Stomach smooth muscle (tissue), 2 donors: Measurements from ENCODE around the gene ATP11A.

Experiments used
- H3K27ac ChIP-seq: one replicate; pipeline ENCODE4 v1.7.0; 2013; ENCODE audit warnings: mild to moderate bottlenecking, low read length, inconsistent platforms
- H3K27me3 ChIP-seq, 2 donors: one replicate each; pipeline ENCODE4 v1.7.0; 2013; ENCODE audit warnings: low read length in 2 of 2; ENCODE audit not compliant: insufficient read depth in 2 of 2, control insufficient read depth in 1 of 2
- H3K36me3 ChIP-seq, 2 donors: one replicate each; pipeline ENCODE4 v1.7.0; 2013; ENCODE audit warnings: low read length in 2 of 2; ENCODE audit not compliant: control insufficient read depth in 2 of 2, insufficient read depth in 2 of 2
- H3K4me1 ChIP-seq: one replicate; pipeline ENCODE4 v1.7.0; 2013; ENCODE audit warnings: low read length; ENCODE audit not compliant: control insufficient read depth, insufficient read depth
- H3K4me3 ChIP-seq, 2 donors: one replicate each; pipeline ENCODE4 v1.7.0; 2013; ENCODE audit warnings: low read length in 2 of 2
- H3K9ac ChIP-seq, 2 donors: one replicate each; pipeline ENCODE4 v1.7.0; 2013; ENCODE audit warnings: low read length in 2 of 2, mild to moderate bottlenecking in 1 of 2
- H3K9me3 ChIP-seq, 2 donors: one replicate each; pipeline ENCODE4 v1.7.0; 2013; ENCODE audit warnings: low read length in 2 of 2; ENCODE audit not compliant: control insufficient read depth in 2 of 2
- donor health status: healthy.
- donor health status: Pancreatic carcinoma.

Gene ATP11A

GRCh38 chr13:112765731-112766130 is 75.9 kb downstream of the ATP11A start:
- Histone ChIP-seq H3K4me3 (no peak overlapping the region), H3K27me3 (no peaks in the 10 kb centered on the region), H3K9me3 (no peaks in the 10 kb centered on the region), H3K4me1 (no peaks in the 10 kb centered on the region), H3K27ac (no peak overlapping the region), H3K9ac (no peak overlapping the region), H3K36me3 (no peaks in the 10 kb centered on the region)

- Histone ChIP-seq H3K9me3 (no peaks in the 10 kb centered on the region), H3K27ac (no peak overlapping the region), H3K4me3 (no peak overlapping the region), H3K4me1 (no peaks in the 10 kb centered on the region), H3K36me3 (no peaks in the 10 kb centered on the region), H3K27me3 (no peaks in the 10 kb centered on the region), H3K9ac (no peak overlapping the region)
Observed at GRCh38 chr13:112766336-112766735, 76.5 kb downstream of the ATP11A start.

DNA sequence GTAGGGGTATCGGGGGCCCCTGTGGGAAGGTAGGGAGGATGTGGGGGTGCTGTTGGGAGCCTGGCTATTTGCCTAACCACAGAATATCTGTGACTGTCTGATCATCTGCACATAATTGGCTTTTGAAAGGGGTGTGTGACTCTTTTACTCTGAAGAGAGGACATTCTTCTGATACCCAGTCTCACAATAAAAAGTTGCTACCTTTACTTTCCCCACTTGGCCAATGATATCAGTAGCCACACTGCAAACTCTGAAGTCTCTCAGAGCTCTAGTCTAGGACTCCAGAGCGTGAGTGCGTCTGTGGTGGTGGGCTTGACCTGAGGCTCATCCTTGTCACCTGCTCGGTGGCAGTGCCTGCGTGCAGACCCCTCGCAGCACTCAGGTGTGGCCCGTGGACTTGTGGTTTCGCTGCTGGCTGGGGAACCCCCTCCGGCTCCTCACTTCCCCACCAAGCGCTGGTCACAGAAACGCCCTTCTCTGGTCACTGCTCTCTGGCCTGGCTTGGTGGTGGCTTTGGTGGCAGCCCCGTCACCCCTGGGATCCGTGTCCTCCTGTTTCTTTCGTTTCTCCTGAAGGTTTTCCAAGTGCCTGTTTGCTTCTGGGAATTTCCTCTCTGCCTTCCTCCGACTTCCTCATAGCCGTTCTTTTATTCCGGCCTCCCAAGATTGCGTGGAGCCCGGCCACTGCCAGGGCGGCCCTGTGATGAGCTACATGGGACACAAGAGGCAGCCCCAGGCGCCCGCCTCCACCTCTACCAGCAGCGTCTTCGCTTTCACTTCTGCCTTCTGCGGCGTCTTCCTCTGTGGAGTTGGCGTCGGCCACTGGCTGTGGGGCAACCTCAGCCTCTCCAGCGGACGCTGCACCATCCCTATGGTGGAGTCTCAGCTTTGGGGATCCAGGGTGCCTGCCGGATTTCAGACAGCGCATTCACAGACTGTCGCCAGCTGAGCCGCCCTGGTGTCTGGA is 78.0 kb downstream of the ATP11A start:
- no peak overlapping the region for H3K4me3 ChIP-seq
- no peaks in the 10 kb centered on the region for H3K4me1 ChIP-seq
- no peaks in the 10 kb centered on the region for H3K27me3 ChIP-seq
- H3K36me3 ChIP-seq: no peaks in the 10 kb centered on the region
- H3K9ac ChIP-seq: no peak overlapping the region
- no peaks in the 10 kb centered on the region for H3K9me3 ChIP-seq
- H3K27ac ChIP-seq: no peak overlapping the region

- H3K4me1 ChIP-seq: no peaks in the 10 kb centered on the region
- H3K36me3 ChIP-seq: no peaks in the 10 kb centered on the region
- H3K4me3 ChIP-seq: no peak overlapping the region
- H3K27ac ChIP-seq: no peak overlapping the region
- no peak overlapping the region for H3K9ac ChIP-seq
- H3K9me3 ChIP-seq: no peaks in the 10 kb centered on the region
- H3K27me3 ChIP-seq: no peaks in the 10 kb centered on the region
Observed at GRCh38 chr13:112768795-112769481, 79.1 kb downstream of the ATP11A start.

GRCh38 chr13:112769615-112770014 is 79.8 kb downstream of the ATP11A start:
- Histone ChIP-seq H3K27me3 (no peaks in the 10 kb centered on the region), H3K9ac (no peak overlapping the region), H3K9me3 (no peaks in the 10 kb centered on the region), H3K4me3 (no peak overlapping the region), H3K4me1 (no peaks in the 10 kb centered on the region), H3K36me3 (peaks cover 0 to 2% of the 10 kb centered on the region in 2 donors), H3K27ac (no peak overlapping the region)

- no peaks in the 10 kb centered on the region for H3K27me3 ChIP-seq
- H3K36me3 ChIP-seq: peaks cover 0 to 2% of the 10 kb centered on the region in 2 donors
- H3K4me3 ChIP-seq: no peak overlapping the region
- no peaks in the 10 kb centered on the region for H3K4me1 ChIP-seq
- H3K9ac ChIP-seq: no peak overlapping the region
- H3K27ac ChIP-seq: no peak overlapping the region
- no peaks in the 10 kb centered on the region for H3K9me3 ChIP-seq
Observed at GRCh38 chr13:112770504-112770903, 80.7 kb downstream of the ATP11A start.

DNA sequence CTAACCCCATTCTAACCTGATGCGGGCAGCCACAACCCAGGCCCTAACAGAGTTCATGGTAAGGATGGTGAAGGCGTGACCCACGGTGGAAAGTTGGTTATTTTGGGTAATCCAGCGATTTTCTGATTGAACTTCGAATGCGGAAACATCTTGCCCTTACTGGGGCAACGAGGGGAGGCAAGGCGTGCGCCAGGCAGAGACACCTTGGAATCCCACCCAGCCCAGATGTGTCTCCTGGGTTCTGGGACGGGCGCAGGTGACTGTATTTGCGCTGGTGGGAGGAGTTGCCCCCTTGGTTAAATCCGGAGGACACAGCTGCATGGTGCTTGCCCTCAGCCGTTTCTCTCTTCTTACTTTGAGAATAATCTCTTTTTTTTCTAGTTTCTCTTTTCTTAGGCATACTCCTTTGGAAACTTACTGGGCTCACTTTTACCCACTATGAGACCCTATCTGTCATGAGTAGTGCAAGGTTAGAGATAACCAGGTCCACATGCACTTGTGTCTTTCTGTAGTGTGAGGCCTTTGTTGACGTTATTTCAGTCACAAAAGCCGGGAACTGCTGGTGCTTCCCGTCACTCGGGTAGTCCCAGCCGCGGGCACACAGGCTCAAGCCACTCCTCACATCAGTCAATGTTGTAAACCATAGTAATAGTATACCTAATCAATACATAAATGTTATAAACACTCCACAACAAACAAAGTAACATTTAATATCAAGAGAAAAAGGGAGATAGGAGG is 81.5 kb downstream of the ATP11A start:
- no peak overlapping the region for H3K4me3 ChIP-seq
- no peaks in the 10 kb centered on the region for H3K9me3 ChIP-seq
- H3K36me3 ChIP-seq: peaks cover 0 to 2% of the 10 kb centered on the region in 2 donors
- H3K27ac ChIP-seq: no peak overlapping the region
- no peaks in the 10 kb centered on the region for H3K27me3 ChIP-seq
- no peak overlapping the region for H3K9ac ChIP-seq
- H3K4me1 ChIP-seq: no peaks in the 10 kb centered on the region

- H3K27me3 ChIP-seq: no peaks in the 10 kb centered on the region
- H3K4me1 ChIP-seq: no peaks in the 10 kb centered on the region
- H3K9me3 ChIP-seq: no peaks in the 10 kb centered on the region
- H3K36me3 ChIP-seq: peaks cover 0 to 2% of the 10 kb centered on the region in 2 donors
- no peak overlapping the region for H3K27ac ChIP-seq
- H3K4me3 ChIP-seq: no peak overlapping the region
- no peak overlapping the region for H3K9ac ChIP-seq
Observed at GRCh38 chr13:112771877-112772538, 82.2 kb downstream of the ATP11A start.

DNA sequence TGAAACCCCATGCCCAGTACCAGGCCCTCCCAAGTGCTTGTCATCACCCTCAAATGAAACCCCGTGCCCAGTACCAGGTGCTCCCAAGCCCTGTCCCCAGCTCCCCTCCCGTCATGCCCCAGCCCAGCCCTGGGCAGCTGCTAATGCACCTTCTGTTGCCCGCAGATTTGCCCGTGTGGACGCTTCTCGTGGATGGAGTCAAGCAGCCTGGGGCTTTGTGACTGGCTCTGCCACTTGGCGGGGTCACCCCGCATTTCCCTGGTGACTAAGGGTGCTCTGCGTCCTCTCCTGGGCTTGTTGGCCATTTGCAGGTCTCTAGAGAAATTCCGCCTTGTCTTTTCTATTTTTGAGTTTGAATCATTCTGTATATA is 82.7 kb downstream of the ATP11A start:
- Histone ChIP-seq H3K9me3 (no peaks in the 10 kb centered on the region), H3K27ac (no peak overlapping the region), H3K4me3 (no peak overlapping the region), H3K4me1 (no peaks in the 10 kb centered on the region), H3K27me3 (no peaks in the 10 kb centered on the region), H3K9ac (no peak overlapping the region), H3K36me3 (peaks cover 0 to 2% of the 10 kb centered on the region in 2 donors)

- Histone ChIP-seq H3K27ac (no peak overlapping the region), H3K36me3 (peaks cover 0 to 2% of the 10 kb centered on the region in 2 donors), H3K9ac (no peak overlapping the region), H3K4me3 (no peak overlapping the region), H3K9me3 (no peaks in the 10 kb centered on the region), H3K27me3 (no peaks in the 10 kb centered on the region), H3K4me1 (no peaks in the 10 kb centered on the region)
Observed at GRCh38 chr13:112772929-112773328, 83.1 kb downstream of the ATP11A start.
